NCI-H1092 treated with DMSO at 0.1 percent for 48 hours (cell line): ENCODE results near the gene DNAI2.

ENCODE experiments used
- DNase-seq: peaks from one replicate; lab custom pipeline; 2025; lab: John Stamatoyannopoulos, UW

DNAI2 gene, protein sequence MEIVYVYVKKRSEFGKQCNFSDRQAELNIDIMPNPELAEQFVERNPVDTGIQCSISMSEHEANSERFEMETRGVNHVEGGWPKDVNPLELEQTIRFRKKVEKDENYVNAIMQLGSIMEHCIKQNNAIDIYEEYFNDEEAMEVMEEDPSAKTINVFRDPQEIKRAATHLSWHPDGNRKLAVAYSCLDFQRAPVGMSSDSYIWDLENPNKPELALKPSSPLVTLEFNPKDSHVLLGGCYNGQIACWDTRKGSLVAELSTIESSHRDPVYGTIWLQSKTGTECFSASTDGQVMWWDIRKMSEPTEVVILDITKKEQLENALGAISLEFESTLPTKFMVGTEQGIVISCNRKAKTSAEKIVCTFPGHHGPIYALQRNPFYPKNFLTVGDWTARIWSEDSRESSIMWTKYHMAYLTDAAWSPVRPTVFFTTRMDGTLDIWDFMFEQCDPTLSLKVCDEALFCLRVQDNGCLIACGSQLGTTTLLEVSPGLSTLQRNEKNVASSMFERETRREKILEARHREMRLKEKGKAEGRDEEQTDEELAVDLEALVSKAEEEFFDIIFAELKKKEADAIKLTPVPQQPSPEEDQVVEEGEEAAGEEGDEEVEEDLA

DNA sequence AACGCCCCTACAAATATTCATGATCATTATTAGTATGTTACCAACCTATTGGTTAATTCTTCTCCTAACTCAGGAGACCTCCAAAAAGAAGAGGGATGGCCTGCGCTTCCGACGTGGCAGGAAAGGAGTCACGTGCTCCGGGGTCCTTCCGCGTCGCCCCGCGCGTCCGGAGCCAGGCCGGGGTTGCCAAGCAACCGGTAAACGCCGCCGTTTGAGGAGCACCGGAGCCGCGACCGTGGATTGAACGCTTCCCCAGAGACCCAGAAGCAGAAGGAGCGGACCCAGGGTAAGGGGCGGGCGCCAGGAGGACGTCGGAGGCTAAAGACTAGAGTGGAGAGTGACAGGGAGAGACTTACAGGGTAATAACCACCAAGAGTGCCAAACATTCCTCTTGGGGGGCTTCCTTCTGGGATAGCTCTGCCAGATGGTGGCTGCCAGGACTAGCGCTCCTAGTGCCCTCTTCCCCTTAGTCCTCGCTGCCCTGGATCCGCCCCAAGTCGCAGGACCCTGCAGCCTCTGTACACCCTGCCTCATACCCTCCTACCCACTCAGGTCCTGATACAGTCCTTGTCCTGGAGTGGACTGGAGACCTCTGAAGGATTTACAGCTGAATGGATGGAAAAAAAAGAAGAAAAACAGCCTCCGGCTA lies at the start of gene DNAI2:
Gene DNAI2, plus strand, starts transcription at position 175 of the 649 bp plus-strand sequence. CDS start 7,584 bp downstream, outside the sequence.
- DNase-seq: peak; percentile 66

DNA sequence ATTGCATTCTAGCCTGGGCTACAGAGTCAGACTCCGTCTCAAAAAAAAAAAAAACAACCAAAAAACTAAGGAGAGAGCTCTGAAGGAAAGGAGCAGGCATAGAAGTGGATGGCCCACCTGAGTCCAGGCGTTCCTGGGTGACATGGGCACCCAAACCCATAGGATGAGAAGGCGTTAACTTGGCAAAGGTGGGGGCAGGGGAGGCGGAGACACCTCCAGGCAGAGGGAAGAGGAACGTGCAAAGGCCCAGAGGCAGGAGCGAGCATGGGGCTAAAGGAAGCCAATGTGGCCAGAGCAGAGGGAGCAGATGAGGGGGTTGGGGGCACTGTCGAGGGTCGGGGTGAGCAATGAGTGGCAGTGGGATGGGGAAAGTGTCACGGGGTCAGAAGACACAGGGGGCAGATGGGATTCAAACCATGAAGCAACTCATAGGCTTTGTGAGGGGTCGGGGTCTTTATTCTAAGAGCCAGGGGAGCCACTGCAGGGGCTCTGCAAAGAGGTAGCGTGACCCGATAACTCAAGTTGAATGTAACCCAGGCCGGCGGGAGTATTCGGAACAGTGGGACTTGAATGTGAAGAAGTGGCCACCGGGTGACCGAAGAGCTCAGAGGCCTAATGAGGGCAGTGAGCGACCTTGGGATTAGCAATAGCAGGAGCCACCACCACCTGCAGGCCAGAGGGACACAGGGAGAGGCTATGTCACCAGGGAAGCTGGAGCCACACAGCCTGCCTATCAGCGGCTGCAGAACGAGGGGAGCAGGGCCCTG lies 48.9 kb upstream of the DNAI2 start:
- DNase-seq: no peak

DNA sequence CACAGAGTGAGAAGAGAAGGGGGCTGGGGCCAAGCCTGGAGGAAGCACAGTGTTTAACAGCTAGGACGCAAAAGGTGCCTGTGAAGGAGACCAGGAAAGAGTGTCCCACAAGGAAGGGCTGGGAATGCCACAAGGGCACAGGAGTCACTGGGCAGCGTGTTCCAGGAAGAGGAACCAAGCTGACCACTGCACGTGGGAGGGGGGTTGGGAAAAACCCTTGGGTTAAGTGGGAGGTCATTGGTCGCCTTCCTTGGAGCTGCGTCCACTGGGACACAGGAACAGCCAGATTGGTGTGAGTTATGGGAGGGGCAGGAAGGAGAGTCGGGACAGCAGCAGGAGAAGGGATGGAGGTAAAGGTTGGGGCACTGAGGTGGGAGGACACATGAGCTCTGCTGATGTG lies 47.8 kb upstream of the DNAI2 start:
- no peak for DNase-seq

DNA sequence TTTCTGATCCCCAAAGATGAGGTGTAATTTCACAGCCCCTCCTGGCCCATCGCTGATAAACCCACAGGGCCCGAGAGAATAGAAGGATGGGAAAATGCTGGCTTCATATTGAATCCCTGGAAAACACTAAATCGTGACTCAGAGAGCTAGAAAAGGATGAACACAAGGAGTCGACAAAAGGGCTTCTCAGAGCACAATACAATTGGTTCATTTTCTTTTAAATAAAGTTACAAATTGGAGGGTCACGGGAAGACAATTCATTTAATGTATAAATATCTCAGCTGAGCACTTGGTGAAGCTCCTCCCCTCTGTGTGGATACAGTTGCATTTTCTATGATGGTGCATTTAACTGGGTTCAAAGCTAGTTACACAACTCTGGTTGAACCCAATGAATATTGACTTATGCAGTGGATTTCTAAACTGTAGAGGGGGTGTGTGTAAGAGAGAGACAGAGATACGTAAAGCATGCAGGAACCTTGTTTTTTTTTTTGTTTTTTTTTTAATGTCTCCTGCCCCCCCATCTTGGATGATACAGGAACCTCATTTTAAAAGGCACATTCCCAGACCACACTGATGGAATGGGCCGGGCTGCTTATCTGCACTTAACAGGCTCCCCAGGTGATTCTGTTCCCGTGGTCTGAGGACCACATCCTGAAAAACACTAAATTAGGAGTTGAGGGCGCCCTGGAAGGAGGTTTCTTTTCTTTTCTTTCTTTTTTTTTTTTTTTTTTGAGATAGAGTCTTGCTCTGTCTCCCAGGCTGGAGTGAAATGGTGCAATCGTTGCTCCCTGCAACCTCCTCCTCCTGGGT lies 46.6 kb upstream of the DNAI2 start:
- no peak for DNase-seq

DNA sequence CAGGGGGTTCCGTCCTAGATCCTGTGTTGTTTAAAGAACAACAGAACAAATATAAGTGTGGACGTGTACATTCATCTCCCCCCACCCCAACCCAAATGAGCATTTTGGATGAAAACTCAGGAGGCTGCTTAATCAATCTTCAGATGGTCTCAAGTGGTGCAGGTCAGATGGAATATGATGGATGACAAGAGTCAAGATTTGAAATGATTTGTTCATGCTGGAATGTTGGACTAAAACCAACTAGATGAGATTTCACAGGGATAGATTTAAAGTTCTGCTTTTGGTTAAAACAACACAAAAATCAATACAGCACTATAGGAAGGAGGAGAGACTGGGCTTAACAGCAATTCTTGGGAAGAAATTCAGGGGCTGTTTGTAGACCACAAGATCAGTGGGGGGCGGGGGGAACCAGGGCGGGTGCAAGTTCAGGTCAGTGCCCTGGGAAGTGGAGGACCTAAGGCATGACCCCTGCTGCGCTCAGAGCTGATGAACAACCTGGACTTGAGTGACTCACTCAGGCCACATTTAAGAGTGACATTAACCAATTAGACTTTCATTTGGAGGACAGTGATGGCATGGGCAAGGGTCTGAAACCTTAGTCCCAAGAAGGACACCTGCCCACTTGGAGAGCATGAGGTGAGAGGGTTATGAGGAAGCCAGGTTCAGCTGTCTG lies 45.6 kb upstream of the DNAI2 start:
- no peak for DNase-seq

DNA sequence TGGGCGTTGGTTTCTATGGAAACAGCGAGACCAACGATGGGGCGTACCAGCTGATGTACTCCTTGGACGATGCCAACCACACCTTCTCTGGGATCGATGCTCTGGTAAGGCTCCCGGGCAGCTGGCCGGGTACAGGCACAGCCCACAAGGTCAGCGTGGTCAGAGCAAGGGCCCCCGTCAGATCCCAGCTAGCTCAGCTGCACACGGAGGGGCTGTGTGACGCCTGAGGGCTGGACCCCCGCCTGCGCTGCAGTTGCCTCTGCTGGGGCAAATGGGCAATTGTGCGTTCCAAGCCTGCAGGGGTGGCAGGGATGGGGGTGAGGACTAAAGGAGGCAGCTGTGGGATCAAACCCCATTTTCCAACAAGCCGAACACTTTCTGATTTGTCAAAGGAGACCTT lies 43.1 kb upstream of the DNAI2 start:
- DNase-seq: no peak

DNA sequence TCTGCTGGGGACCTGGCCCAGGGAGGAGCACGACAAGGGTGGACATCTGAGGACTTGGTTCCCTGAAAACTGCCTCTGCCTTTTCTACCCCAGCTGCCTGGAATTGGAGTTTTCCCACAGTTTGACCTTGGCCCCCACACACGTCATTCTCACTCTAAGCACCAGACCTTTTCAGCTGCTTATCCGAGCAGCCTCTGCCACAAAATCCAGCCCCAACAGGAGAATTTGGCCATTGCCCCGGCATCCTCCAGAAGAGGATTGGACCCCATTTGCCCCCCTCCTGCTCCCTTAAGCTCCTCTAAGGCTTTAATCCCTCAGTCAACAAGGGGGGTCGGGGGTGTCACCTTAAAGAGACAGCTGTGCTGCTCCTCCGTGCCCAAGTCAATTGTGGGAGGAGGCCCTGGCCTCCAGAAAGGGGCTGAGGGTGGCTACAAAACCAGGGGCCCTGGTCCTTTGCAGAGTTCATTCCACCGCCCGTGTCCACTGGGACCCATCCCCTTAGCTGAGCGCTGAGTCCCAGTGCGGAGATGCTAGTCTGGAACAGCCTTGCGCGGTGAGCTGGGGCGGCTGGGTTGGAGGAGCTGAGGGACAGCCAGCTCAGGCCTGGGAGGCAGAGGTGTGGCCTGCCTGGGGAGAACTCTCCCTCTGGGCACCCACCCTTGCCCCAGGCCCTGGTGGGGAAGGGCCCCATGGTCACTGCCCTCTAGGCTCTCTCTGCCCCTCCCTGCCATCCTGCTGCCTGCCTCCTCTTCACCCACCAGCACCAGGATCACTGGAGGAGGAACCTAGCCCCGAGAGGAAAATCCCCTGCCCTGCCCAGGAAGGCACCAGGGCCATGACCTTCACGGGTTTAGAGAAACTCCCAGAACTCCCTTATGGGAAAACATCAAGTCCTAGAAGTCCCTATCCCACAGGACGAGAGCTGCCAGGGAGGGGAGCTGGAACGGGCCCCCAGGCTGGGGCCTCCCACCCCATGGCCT lies 41.8 kb upstream of the DNAI2 start:
- DNase-seq: no peak

DNA sequence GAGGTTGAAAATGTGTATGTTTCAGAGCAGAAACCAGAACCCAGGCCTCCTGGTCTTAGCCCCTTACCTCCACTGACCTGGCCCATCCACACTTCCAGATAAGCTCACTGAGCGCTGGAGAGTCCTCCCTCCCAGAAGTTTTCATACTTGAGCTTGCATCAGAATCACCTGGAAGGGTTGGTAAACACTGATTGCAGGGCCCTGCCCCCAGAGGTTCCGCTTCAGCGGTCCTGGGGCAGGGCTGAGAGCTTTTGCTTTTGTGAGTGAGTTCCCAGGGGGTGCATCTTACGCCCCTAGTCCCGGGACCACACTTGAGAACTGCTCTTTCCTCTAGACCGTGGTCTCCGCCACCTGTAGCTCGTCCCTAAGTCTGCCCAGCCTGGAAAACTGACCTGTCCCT lies 40.1 kb upstream of the DNAI2 start:
- DNase-seq: no peak

DNA sequence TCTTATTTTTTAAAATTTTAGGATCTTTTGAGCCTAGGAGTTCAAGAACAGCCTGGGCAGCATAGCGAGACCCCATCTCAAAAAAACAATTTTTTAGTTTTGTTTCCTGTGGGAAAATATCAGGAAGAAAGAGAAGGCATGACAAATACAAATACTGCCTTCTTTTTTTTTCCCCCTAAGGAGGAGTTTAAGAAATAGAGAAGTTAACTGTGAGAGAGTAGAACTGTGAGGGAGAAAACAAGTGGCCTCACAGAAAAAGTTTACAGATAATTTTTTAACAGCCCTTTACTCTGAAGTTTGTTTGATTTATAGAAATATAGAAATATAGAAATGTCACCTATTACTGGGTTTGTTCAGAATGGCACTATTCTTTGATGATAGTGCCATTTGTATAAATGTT lies 39.5 kb upstream of the DNAI2 start:
- no peak for DNase-seq

DNA sequence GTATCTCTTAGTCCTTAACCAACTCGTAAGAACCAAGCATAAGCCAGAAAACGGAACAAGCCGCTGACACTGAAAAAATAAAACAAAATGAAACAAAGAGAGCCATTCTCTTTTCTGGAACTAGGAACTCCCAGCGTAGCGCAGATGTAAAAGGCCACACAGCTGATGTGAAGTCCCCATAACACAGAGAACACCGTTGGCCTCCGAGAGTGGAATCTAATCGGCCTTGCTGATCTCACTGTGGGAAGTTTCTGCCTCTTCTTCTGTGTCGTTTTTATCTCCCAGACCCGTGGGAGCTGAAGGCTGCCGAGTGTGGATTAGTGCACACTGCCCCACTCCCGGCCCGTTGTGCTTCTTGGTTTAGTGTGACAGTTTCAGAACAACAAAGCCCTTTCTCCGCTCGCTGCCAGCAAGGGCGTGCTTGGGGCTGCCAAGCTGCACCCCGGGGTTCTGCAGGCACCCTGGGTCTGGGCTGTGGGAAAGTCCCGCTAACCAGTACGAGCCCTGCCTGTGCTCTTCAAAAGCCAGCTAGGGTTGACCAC lies 38.9 kb upstream of the DNAI2 start:
- DNase-seq: no peak

DNA sequence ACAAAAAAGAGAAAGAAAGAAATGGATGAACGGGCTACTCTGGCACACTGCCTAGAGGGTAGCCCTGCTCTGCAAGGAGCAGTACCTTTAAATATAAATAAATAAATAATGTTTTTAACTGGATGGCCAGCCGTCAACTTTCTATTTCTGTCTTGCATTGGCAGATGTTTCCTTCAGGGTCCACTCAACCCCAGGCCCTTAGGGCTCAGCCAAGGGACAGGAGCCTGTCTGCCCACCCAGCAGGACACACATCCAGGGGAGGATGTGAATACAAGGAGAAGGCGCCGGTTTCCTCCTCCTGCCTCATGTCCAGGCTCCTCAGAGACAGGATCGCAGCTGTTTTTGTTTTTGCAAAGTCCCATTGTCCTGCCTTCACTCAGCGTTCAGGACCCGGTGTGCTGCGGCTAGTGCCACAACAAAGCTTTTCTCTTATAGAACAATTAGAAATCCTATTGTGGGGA lies 38.1 kb upstream of the DNAI2 start:
- no peak for DNase-seq

DNA sequence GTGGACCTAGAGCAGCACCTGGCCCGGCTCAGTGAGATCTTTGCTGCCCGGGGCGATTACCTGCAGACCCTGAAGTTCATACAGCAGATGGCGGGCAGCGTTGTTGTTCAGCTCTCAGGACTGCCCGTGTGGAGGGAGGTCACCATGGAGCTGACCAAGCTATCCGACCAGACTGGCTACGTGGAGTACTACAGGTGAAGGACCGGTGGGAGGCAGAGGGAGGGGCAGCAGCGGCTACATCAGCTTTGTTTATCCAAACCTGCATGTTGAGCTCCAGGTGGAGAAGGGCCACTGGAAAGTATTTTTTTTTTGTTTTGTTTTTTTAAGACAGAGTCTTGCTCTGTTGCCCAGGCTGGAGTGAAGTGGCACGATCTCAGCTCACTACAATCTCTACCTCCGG lies 36.7 kb upstream of the DNAI2 start:
- no peak for DNase-seq

DNA sequence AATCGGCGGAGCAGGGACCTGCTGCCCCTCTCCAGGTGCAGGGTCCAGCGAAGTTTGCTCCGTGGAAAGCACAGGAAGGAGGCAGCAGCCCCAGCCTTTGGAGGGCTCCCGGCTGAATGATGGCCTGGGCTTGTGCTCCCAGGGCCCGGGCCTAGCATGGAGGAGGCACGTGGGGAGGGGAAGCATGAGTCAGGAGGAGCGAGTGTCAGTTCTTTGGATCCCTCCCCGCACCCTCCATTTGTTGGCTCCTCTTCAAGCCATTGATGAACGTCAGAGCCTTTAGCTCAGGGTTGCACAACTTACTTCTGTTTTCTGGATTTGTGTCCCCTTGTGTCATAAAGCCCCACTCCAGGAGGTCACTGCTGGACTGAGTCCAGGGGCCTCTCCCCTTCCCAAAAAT lies 34.9 kb upstream of the DNAI2 start:
- no peak for DNase-seq

DNA sequence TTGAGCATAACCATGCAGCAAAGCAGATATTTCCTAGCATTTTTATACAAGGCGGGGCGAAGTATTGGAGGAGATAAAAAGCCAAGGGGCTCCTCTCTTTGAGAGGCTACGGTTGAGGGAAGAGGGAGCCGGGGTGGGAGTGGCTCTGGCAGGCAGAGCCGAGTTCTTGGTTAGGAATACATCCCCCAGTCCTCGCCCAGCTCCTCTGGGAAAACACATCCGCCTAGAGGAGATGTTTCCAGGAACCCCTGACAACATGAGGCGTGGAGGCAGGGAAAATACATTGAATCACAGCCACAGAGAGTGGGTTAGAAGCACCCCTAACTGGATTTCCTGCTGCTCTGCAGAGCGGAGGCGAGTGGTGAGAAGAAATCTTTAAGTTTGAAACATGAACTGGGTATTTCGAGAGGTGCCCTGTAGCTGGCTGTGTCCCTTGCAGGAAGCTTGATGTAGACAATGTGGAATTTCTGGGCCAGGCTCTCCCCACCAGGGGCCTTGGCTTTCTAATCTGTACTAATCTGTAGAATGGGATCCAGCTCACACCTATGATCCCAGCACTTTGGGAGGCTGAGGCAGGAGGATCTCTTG lies 33.3 kb upstream of the DNAI2 start:
- DNase-seq: no peak

DNA sequence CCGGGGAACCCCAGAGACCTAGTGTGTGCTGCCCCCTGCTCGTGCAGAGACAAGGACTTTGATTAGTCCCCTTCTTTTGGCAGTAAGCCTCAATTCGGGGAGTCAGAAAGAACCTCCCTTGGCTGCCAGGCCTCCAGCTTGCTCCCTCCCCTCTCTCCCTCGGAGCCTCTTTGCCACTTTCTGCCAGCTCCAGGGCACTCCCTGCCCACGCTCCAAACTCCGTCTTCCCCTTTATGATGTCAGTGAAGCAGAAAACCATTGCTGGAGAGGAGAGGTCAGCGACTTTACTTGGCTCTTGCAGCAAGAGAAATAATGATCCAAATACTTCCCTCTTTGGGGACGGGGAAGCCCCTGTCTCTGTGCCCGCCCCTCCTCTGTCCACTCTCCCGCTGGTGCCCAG lies 32.6 kb upstream of the DNAI2 start:
- no peak for DNase-seq

DNA sequence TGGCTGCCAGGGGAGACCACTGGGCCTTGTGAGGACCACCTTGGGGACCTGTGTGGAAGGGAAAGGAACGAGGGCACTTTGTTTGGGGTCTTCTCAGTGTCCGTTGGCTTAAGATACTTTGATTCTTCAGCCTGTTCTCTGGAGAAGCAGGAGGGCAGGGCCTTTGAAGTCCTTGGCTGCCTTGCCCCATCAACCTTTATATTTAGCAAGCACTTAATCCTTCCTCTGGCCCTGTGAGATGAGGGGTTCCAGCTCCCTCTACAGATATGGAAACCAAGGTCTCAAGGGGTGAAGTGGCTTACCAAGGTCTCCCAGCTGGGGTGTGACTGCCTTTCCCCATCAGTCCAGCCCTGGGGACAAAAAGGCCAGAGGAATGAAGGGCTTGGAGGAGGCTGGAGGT lies 32.2 kb upstream of the DNAI2 start:
- no peak for DNase-seq

DNA sequence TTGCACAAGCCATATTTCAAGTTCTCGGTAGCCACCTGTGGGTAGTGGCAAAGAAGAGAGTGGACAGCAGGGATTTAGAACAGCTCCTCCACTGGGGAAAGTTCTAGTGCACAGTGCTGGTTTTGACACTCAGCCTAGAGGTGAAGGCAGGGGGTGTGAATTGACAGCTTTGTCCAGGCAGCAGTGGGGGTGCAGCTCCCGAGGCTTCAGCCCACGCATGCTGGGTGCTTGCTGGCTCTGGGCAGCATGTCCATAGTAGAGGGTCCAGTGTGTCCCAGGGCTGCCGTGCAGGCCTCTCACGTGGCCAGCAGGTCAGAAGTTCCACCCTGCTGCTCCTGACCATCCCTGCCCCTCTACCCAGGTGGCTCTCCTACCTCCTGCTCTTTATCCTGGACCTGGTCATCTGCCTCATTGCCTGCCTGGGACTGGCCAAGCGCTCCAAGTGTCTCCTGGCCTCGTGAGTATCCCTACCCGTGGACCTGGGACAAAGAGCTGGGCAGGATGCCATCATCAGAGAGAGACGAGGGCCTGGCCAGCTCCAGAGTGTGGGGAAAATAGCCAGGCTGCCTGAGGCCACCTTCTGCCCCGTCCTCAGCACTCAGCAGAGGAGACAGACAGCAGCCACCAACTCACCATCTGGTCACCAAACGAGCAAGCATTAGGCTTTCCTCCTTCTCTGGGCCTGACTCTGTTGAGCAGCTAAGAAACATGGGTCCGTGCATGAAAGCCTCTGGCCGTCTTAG lies 30.9 kb upstream of the DNAI2 start:
- no peak for DNase-seq

DNA sequence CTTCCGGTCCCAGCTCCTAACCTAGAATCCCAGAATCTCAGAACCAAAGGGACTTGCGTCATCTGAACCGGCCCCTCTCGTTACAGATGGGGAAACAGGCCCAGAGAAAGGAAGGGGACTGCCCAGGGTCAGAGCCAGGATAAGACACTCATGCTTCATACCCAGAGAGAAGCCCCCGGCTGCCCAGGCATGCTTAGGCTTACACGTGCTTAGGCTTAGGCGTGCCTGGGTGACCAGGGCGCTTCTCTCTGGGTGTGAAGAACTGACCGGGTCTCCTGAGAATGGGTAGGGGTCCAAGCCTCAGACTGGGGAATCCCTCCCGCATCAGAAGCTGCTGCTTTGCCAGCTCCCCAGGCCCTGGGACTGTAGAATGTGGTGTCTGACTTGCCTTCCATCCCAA lies 29.9 kb upstream of the DNAI2 start:
- DNase-seq: no peak
